Tibial artery (tissue), 4 donors: Measurements from ENCODE around the gene HLA-E.
"Not testable (repeated sequence)": the region's sequence is repeated elsewhere in the genome, so short reads cannot be mapped to it uniquely, and the experiment has no call there.

ENCODE experiments used
- DNase-seq, 2 donors: peaks; one replicate each; pipeline ENCODE4 v3.0.0-alpha.2; 2019
- H3K27ac ChIP-seq, 2 donors: fragments of 200-600 bp; sonication (generic) in 1 of 2; 1 replicate in 1 of 2; 2 replicates in 1 of 2; pipeline ENCODE4 v1.5.1; 2018 to 2019; ENCODE audit warnings: mild to moderate bottlenecking in 1 of 2
- H3K27me3 ChIP-seq, 2 donors: fragments of 200-600 bp; sonication (generic) in 1 of 2; one replicate each; pipeline versions ENCODE4 v1.5.1 to v1.6.0; 2016 to 2019
- H3K36me3 ChIP-seq, 3 donors: fragments of 200-600 bp; sonication (generic) in 2 of 3; one replicate each; pipeline ENCODE4 v1.5.1; 2016 to 2019; ENCODE audit warnings: mild to moderate bottlenecking in 2 of 3
- H3K4me1 ChIP-seq, 4 donors: fragments of 200-600 bp; sonication (generic) in 2 of 4; 1 replicate in 3 of 4; 2 replicates in 1 of 4; pipeline ENCODE4 v1.5.1; 2016 to 2019
- H3K4me3 ChIP-seq, 2 donors: fragments of 200-600 bp; sonication (generic) in 1 of 2; 1 replicate in 1 of 2; 2 replicates in 1 of 2; pipeline ENCODE4 v1.5.1; 2018 to 2019; ENCODE audit warnings: mild to moderate bottlenecking in 2 of 2
- H3K9me3 ChIP-seq, 3 donors: fragments of 200-600 bp; sonication (generic) in 1 of 3; one replicate each; pipeline ENCODE4 v1.5.1; 2016 to 2019
- CTCF ChIP-seq, 2 experiments: fragments of 200-600 bp in 1 of 2; fragments of 450-650 bp in 1 of 2; IDR thresholded peaks; one replicate each; pipeline ENCODE4 v1.5.1; 2017 to 2019; ENCODE audit warnings: antibody characterized with exemption in 2 of 2, mild to moderate bottlenecking in 1 of 2, moderate library complexity in 1 of 2
- intact Hi-C: fragments of 100-400 bp; cut with DNase I; formaldehyde crosslinking; loops from one replicate; pipeline ENCODE4 v1.15.0; 2023; ENCODE audit warnings: low total_unique reads

The HLA-E gene

DNA sequence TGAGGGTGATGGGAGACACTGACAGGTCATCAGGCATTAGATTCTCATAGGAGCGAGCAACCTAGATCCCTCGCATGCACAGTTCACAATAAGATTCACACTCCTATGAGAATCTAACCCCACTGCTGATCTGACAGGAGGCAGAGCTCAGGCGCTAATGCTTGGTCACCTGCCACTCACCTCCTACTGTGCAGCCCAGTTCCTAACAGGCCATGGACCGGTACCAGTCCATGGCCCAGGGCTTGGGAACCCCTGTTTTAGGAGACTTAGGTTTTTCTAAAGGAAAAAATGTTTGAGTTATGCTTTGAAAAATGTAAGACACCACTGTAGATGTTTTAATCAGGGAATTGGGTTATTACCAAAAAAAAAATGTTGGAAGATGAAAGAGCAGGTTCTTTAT is 6.7 kb downstream of the HLA-E start:
- DNase-seq = no peak
- intact Hi-C loops = loop anchor here (2.0 kb wide), 1 partner anchor 417 kb away; no protein-coding TSS in a partner anchor
- TF ChIP-seq CTCF (IDR thresholded peaks at IDR 0.05) = no peak
- Histone ChIP-seq H3K36me3 (peaks cover 20 to 34% (median 32%) of the 10 kb centered on the region in 3 donors), H3K27me3 (no peaks in the 10 kb centered on the region), H3K4me3 (no peak overlapping the region), H3K9me3 (no peaks in the 10 kb centered on the region), H3K27ac (no peak overlapping the region), H3K4me1 (peaks cover 0 to 16% (median 7%) of the 10 kb centered on the region in 4 donors)

GRCh38 chr6:30497261-30497599 is 7.9 kb downstream of the HLA-E start:
- H3K27ac ChIP-seq, H3K9me3 ChIP-seq, DNase-seq, H3K27me3 ChIP-seq, H3K4me3 ChIP-seq, H3K4me1 ChIP-seq, intact Hi-C loops: not testable (repeated sequence)
- peaks cover 7 to 21% (median 20%) of the 10 kb centered on the region in 3 donors for H3K36me3 ChIP-seq

- no peak for TF ChIP-seq CTCF (IDR thresholded peaks at IDR 0.05)
- peaks cover 0 to 3% (median 0%) of the 10 kb centered on the region in 4 donors for H3K4me1 ChIP-seq
- intact Hi-C loops = no loop called here
Measured at GRCh38 chr6:30497714-30498113, 8.4 kb downstream of the HLA-E start.

GRCh38 chr6:30498705-30499104 is 9.4 kb downstream of the HLA-E start:
- H3K9me3 ChIP-seq, H3K27ac ChIP-seq, H3K36me3 ChIP-seq, H3K4me1 ChIP-seq, intact Hi-C loops, H3K27me3 ChIP-seq, H3K4me3 ChIP-seq, DNase-seq: not testable (repeated sequence)

More at GRCh38 chr6:30497714-30498113, 8.4 kb downstream of the HLA-E start:
- Histone ChIP-seq H3K9me3 (no peaks in the 10 kb centered on the region), H3K36me3 (peaks cover 3 to 16% (median 15%) of the 10 kb centered on the region in 3 donors), H3K4me3 (no peak overlapping the region), H3K27me3 (no peaks in the 10 kb centered on the region), H3K27ac (no peak overlapping the region)
- DNase-seq = no peak

- Histone ChIP-seq H3K27me3 (no peaks in the 10 kb centered on the region), H3K9me3 (no peaks in the 10 kb centered on the region), H3K36me3 (no peaks in the 10 kb centered on the region), H3K4me1 (no peaks in the 10 kb centered on the region), H3K27ac (no peak overlapping the region), H3K4me3 (no peak overlapping the region)
- no peak for TF ChIP-seq CTCF (IDR thresholded peaks at IDR 0.05)
- intact Hi-C loops = no loop called here
- DNase-seq = no peak
Measured at GRCh38 chr6:30500421-30501355, 11.4 kb downstream of the HLA-E start.

DNA sequence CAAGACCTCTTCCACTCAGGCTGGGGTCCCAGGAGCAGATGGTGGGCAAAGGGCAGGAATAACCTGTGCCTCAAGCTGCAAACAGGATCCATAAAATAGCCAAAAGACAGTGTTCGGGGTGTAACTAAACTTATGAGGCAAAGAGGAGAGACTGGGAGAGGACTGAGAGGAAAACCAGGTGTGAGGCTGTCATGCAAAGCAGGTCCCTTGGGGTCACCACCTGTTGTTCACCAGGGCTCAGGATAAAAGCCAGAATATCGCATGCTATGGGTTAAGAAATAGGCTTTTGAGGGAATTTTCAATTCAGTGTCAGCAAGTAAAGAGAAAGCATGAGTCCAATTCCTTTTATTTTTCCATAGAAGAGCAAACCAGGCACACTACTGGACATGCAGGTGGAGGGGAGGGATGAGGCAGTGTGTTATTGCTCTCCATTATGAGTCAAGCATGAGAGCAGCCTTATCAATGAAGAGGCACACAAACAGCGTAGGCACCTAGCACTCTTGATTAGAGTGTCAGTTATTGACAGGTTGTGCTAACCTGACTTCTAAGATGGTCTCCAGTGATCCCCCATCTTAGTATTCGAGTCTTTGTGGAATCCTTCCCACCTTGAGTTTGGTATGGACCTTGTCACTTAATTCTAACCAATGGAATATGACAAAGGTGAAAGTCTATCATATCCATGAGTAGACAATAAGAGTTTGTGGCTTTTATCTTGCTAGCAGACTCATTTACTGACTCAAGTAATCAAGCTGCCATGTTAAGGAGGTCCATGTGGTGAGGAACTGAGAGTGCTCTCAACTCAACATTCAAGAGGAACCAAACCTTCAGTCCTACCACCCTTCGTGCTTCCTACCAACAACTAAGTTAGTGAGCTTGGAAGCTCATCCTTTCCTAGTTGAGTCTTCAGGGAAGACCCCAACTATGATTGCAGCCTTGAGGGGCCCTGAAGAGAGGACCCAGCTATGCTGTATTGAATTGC is 18.8 kb downstream of the HLA-E start:
- Histone ChIP-seq H3K9me3 (no peaks in the 10 kb centered on the region), H3K4me3 (no peak overlapping the region), H3K4me1 (no peaks in the 10 kb centered on the region), H3K27me3 (peaks cover 0 to 5% of the 10 kb centered on the region in 2 donors), H3K27ac (no peak overlapping the region), H3K36me3 (no peaks in the 10 kb centered on the region)
- TF ChIP-seq CTCF (IDR thresholded peaks at IDR 0.05) = no peak
- intact Hi-C loops = no loop called here
- no peak for DNase-seq
